ENCODE data around the gene RBMY1D. TPM values are rescaled to one million over a fixed set of nuclear protein-coding genes. Genes with fewer than 3 reads are reported as not detected.

The RBMY1D gene
- not detected in 2 replicates for total RNA-seq (ENCODE audit: low replicate concordance)

DNA sequence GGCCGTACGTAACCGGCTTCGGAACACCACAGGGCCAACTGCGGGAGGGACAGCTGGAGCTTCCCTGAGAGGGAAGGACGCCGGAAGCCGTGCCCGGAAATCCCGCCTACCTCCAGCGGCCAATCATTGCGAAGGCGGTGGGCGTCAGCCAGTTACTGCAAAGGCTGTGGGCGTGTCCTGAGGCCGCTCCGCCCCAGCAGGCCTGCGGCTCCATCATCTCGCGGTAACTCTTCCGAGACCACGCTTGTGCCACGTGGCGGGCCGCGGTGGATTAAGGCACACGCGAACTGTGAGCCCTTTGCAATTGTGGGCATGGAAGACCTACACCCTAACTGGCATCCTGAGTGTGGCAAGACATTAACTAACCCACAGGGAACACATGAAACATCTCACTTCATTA, at the start of gene RBMY1D:
Gene RBMY1D, minus strand, starts transcription at position 101 of the 400 bp plus-strand sequence. CDS start 2,013 bp downstream, outside the sequence.

DNA sequence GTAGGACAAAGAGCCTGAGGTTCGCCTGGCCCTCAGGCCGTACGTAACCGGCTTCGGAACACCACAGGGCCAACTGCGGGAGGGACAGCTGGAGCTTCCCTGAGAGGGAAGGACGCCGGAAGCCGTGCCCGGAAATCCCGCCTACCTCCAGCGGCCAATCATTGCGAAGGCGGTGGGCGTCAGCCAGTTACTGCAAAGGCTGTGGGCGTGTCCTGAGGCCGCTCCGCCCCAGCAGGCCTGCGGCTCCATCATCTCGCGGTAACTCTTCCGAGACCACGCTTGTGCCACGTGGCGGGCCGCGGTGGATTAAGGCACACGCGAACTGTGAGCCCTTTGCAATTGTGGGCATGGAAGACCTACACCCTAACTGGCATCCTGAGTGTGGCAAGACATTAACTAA, 23.6 kb upstream of the RBMY1D start, which contains the start of gene RBMY1E:
Gene RBMY1E, minus strand, starts transcription at position 101 of the 400 bp plus-strand sequence. CDS start 1,978 bp downstream, outside the sequence.

Other genes with a start within 250 kb of the RBMY1D start
- not detected in 2 replicates for gene RBMY1E, start 23.5 kb upstream of the RBMY1D start, total RNA-seq (ENCODE audit: low replicate concordance)